Measurements from ENCODE around the gene NFASC. TPM values are rescaled to one million over a fixed set of nuclear protein-coding genes. Genes with fewer than 3 reads are reported as not detected.

The NFASC gene
- total RNA-seq, result 42.0 and 47.6 TPM in 2 replicates

GRCh38 chr1:204870160-204870912, at the start of gene NFASC:
NFASC (plus strand) TSS chr1:204870862; CDS start chr1:204944316, 73,454 bp downstream.

DNA sequence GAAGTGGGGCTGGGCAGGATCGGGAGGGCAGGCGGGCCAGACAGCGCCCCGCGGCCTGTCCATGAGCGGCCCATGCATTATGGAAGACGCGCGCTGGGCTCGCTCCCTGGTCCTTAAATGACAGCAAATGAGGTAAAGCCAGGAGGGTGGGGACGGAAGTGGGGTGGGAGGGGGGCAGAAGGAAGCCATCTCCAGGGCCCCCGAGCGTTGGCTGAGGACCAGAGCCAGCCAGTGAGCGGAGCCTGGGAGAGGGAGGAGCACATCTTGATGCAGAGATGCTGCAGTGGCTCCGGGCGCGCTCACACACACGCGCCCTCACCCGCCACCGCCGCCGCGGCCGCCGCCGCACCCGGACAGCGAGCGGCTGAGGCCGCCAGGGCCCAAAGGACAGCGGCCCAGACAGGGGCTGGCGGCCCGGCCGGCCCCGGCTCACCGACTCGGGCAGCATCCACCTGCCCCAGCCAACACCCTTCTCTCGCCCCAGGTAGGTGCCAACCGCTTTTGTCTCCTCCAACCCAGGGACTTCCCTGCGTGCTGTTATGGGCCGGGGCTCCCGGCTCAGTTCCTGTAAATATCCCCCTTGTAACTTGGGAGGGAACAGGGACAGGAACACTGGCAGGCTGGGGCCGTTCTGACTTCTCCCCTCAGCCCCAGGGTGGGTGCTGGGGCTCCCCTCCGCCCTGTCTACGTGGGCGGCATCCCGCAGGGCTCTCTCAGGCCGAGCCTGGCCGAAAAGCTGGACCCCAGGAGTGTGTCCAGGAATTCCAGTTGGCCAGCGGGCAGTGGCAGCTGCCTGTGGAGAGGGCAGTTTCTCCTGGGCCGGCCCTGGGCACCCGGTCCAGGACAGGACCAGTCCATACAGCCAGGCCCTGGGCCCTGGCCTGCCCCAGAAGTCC, 172.5 kb downstream of the NFASC start, which contains the start of gene CNTN2:
Gene CNTN2 (plus strand): TSS at position 302 of the 896 bp plus-strand sequence. CDS start 9,974 bp downstream, outside the sequence.

Other genes starting within 250 kb of the NFASC start
- gene LRRN2, start 185.1 kb upstream of the NFASC start, total RNA-seq, result not detected in 2 replicates
- not detected in 2 replicates for gene CNTN2, start 172.3 kb downstream of the NFASC start, total RNA-seq
- 1.7 and 1.9 TPM in 2 replicates for gene TMEM81, start 213.6 kb downstream of the NFASC start, total RNA-seq

Measured in smooth muscle cell of the pulmonary artery (primary cell).